Liver (tissue), 9 donors: ENCODE measurements around the gene TMPRSS11A. TPM values are rescaled to one million over a fixed set of nuclear protein-coding genes. Genes with fewer than 3 reads are reported as not detected.

Source experiments
- DNase-seq: peaks from one replicate; pipeline ENCODE4 v3.0.0-alpha.2; 2017; ENCODE audit warnings: low spot score
- H3K27ac ChIP-seq, 2 donors: one replicate each; pipeline ENCODE4 v1.7.0; 2013; ENCODE audit warnings: inconsistent platforms in 2 of 2, low read length in 2 of 2, control low read depth in 1 of 2, low read depth in 1 of 2, mild to moderate bottlenecking in 1 of 2
- H3K27me3 ChIP-seq, 4 donors: one replicate each; pipeline versions ENCODE4 v1.6.1 to v1.7.0; 2013; ENCODE audit warnings: low read length in 3 of 4, inconsistent platforms in 1 of 4, mild to moderate bottlenecking in 1 of 4, moderate library complexity in 1 of 4; ENCODE audit not compliant: control insufficient read depth in 4 of 4, insufficient read depth in 4 of 4
- H3K36me3 ChIP-seq, 4 donors: one replicate each; pipeline versions ENCODE4 v1.6.1 to v1.7.0; 2013; ENCODE audit warnings: low read length in 3 of 4, mild to moderate bottlenecking in 3 of 4, low read depth in 1 of 4, moderate library complexity in 1 of 4; ENCODE audit not compliant: control insufficient read depth in 4 of 4, insufficient read depth in 3 of 4
- H3K4me1 ChIP-seq, 4 donors: one replicate each; pipeline versions ENCODE4 v1.6.1 to v1.7.0; 2013; ENCODE audit warnings: low read length in 3 of 4, mild to moderate bottlenecking in 3 of 4, moderate library complexity in 1 of 4; ENCODE audit not compliant: control insufficient read depth in 4 of 4, insufficient read depth in 4 of 4
- H3K4me3 ChIP-seq, 3 donors: one replicate each; pipeline versions ENCODE4 v1.6.1 to v1.7.0; 2013; ENCODE audit warnings: low read length in 3 of 3, control low read depth in 1 of 3, low read depth in 1 of 3, mild to moderate bottlenecking in 1 of 3
- H3K9ac ChIP-seq, 2 donors: one replicate each; pipeline ENCODE4 v1.7.0; 2013; ENCODE audit warnings: low read length in 2 of 2, mild to moderate bottlenecking in 2 of 2, moderate library complexity in 2 of 2, control low read depth in 1 of 2, low read depth in 1 of 2
- H3K9me3 ChIP-seq, 4 donors: one replicate each; pipeline versions ENCODE4 v1.6.1 to v1.7.0; 2013; ENCODE audit warnings: low read length in 3 of 4; ENCODE audit not compliant: control insufficient read depth in 4 of 4
- CTCF ChIP-seq: fragments of 150-350 bp; IDR thresholded peaks from 2 replicates; pipeline ENCODE4 v1.5.1; 2017; ENCODE audit warnings: improper control_type of control experiment, low read depth, low read length; ENCODE audit not compliant: missing input control
- EGR1 ChIP-seq, 2 donors: IDR thresholded peaks; 2 replicates each; pipeline ENCODE4 v1.6.1; 2016 to 2018; ENCODE audit warnings: antibody characterized with exemption in 2 of 2, low read depth in 2 of 2
- GABPA ChIP-seq, 2 donors: IDR thresholded peaks in 1 of 2; conservative IDR thresholded peaks in 1 of 2; 2 replicates each; pipeline ENCODE4 v1.6.1; 2016; ENCODE audit warnings: antibody characterized with exemption in 2 of 2, mild to moderate bottlenecking in 1 of 2, moderate library complexity in 1 of 2
- HNF4G ChIP-seq: IDR thresholded peaks from 2 replicates; pipeline ENCODE4 v1.6.1; 2016; ENCODE audit warnings: antibody characterized with exemption
- MAX ChIP-seq: IDR thresholded peaks from 2 replicates; pipeline ENCODE4 v1.6.1; 2016; ENCODE audit warnings: antibody characterized with exemption
- NR2F2 ChIP-seq: IDR thresholded peaks from 2 replicates; pipeline ENCODE4 v1.6.1; 2016; ENCODE audit warnings: antibody characterized with exemption
- RAD21 ChIP-seq, 2 donors: IDR thresholded peaks; 2 replicates each; pipeline ENCODE4 v1.6.1; 2016; ENCODE audit warnings: antibody characterized with exemption in 2 of 2, mild to moderate bottlenecking in 2 of 2
- RXRA ChIP-seq, 2 donors: IDR thresholded peaks; 2 replicates each; pipeline ENCODE4 v1.6.1; 2017 to 2018; ENCODE audit warnings: antibody characterized with exemption in 2 of 2, mild to moderate bottlenecking in 1 of 2
- TAF1 ChIP-seq: conservative IDR thresholded peaks from 2 replicates; pipeline ENCODE4 v1.6.1; 2016; ENCODE audit warnings: antibody characterized with exemption, mild to moderate bottlenecking
- YY1 ChIP-seq: IDR thresholded peaks from 2 replicates; pipeline ENCODE4 v1.6.1; 2016; ENCODE audit warnings: antibody characterized with exemption, mild to moderate bottlenecking
- WGBS: extraction: QIAGEN DNeasy Blood & Tissue Kit; methylation state at CpG from one replicate; pipeline ENCODE4 v1.1.7; 2013; 5-methylcytosine and 5-hydroxymethylcytosine counted together
- polyA plus RNA-seq, 2 donors: library from polyadenylated mRNA; stranded (reverse) in 1 of 2; unstranded in 1 of 2; fragments of 200-250 nt in 1 of 2; fragments of >200 nt in 1 of 2; fragmentation: Nextera tagmentation in 1 of 2; extraction: Ambion mirVana in 1 of 2; gene quantifications; one replicate each; pipeline versions ENCODE4 v1.2.1 to v1.2.3, GENCODE V29; 2013 to 2015
- total RNA-seq, 2 donors: library from RNA; depleted of rRNA; stranded (reverse); fragments of >200 nt; gene quantifications; one replicate each; pipeline ENCODE4 v1.2.3, GENCODE V29; 2014
- TF ChIP-seq, protein P1 (sequence below): IDR thresholded peaks from 2 replicates; pipeline ENCODE4 v1.6.1; 2016; ENCODE audit warnings: antibody characterized with exemption, mild to moderate bottlenecking
- TF ChIP-seq, protein P2 (sequence below): IDR thresholded peaks from 2 replicates; pipeline ENCODE4 v1.6.1; 2016; ENCODE audit warnings: antibody characterized with exemption
- TF ChIP-seq, protein P3 (sequence below): IDR thresholded peaks from 2 replicates; pipeline ENCODE4 v1.6.1; 2016; ENCODE audit warnings: antibody characterized with exemption
- donor health status: healthy.
- donor health status: healthy.
- donor health status: healthy.
- donor health status: healthy.
- donor health status: healthy.

TMPRSS11A gene
- total and polyA plus RNA-seq, 4 donors = 0.01 TPM; not detected in 3

- no peaks in the 10 kb centered on the region for H3K9me3 ChIP-seq
- no peak for DNase-seq
- H3K9ac ChIP-seq = no peak overlapping the region
- H3K36me3 ChIP-seq = no peaks in the 10 kb centered on the region
- WGBS = 75% methylated on average over 5 of the region's 5 CpGs
- H3K27me3 ChIP-seq = no peaks in the 10 kb centered on the region
- H3K4me1 ChIP-seq = no peaks in the 10 kb centered on the region
- H3K4me3 ChIP-seq = no peak overlapping the region
- TF ChIP-seq, protein P1, sequence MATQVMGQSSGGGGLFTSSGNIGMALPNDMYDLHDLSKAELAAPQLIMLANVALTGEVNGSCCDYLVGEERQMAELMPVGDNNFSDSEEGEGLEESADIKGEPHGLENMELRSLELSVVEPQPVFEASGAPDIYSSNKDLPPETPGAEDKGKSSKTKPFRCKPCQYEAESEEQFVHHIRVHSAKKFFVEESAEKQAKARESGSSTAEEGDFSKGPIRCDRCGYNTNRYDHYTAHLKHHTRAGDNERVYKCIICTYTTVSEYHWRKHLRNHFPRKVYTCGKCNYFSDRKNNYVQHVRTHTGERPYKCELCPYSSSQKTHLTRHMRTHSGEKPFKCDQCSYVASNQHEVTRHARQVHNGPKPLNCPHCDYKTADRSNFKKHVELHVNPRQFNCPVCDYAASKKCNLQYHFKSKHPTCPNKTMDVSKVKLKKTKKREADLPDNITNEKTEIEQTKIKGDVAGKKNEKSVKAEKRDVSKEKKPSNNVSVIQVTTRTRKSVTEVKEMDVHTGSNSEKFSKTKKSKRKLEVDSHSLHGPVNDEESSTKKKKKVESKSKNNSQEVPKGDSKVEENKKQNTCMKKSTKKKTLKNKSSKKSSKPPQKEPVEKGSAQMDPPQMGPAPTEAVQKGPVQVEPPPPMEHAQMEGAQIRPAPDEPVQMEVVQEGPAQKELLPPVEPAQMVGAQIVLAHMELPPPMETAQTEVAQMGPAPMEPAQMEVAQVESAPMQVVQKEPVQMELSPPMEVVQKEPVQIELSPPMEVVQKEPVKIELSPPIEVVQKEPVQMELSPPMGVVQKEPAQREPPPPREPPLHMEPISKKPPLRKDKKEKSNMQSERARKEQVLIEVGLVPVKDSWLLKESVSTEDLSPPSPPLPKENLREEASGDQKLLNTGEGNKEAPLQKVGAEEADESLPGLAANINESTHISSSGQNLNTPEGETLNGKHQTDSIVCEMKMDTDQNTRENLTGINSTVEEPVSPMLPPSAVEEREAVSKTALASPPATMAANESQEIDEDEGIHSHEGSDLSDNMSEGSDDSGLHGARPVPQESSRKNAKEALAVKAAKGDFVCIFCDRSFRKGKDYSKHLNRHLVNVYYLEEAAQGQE = no peak
- no peak for TF ChIP-seq MAX
- no peak for TF ChIP-seq EGR1 (IDR thresholded peaks at IDR 0.05; ENCODE audit: low read depth in 2 of 2)
- no peak for TF ChIP-seq NR2F2
- no peak for TF ChIP-seq RAD21 (IDR thresholded peaks at IDR 0.05)
- no peak overlapping the region for H3K27ac ChIP-seq
These were observed 47.8 kb downstream of the TMPRSS11A start for GRCh38 chr4:67915400-67915966.

DNA sequence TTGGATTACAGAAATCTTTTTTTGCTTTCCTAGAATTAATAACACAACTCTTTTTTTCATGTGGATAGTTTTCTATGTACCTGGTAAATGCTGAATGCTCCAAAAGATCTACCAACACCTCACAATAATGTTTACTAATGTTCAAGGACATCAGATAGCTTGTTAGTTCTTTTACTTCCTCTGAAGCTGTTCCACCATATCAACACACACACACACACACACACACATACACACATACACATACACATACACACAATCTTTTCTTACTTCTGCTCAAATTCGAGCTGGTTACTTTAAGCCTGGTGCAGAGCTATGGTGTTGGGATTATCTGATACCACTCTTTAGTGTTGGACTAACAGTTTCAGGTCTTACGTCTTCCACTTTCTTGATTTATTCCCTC lies 51.2 kb downstream of the TMPRSS11A start:
- 62% methylated on average over 2 of the region's 2 CpGs for WGBS
- no peak for DNase-seq

More for the DNA sequence above, 51.2 kb downstream of the TMPRSS11A start:
- H3K9me3 ChIP-seq = no peaks in the 10 kb centered on the region
- no peaks in the 10 kb centered on the region for H3K4me1 ChIP-seq
- H3K4me3 ChIP-seq = no peak overlapping the region
- no peaks in the 10 kb centered on the region for H3K36me3 ChIP-seq
- TF ChIP-seq, protein P2, sequence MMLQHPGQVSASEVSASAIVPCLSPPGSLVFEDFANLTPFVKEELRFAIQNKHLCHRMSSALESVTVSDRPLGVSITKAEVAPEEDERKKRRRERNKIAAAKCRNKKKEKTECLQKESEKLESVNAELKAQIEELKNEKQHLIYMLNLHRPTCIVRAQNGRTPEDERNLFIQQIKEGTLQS = no peak
- TF ChIP-seq, protein P1 = no peak
- no peak for TF ChIP-seq TAF1
- TF ChIP-seq, protein P3, sequence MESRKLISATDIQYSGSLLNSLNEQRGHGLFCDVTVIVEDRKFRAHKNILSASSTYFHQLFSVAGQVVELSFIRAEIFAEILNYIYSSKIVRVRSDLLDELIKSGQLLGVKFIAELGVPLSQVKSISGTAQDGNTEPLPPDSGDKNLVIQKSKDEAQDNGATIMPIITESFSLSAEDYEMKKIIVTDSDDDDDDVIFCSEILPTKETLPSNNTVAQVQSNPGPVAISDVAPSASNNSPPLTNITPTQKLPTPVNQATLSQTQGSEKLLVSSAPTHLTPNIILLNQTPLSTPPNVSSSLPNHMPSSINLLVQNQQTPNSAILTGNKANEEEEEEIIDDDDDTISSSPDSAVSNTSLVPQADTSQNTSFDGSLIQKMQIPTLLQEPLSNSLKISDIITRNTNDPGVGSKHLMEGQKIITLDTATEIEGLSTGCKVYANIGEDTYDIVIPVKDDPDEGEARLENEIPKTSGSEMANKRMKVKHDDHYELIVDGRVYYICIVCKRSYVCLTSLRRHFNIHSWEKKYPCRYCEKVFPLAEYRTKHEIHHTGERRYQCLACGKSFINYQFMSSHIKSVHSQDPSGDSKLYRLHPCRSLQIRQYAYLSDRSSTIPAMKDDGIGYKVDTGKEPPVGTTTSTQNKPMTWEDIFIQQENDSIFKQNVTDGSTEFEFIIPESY = no peak
- no peak for TF ChIP-seq HNF4G
- TF ChIP-seq YY1 = no peak
- TF ChIP-seq CTCF = no peak
- no peak for TF ChIP-seq RXRA (IDR thresholded peaks at IDR 0.05)
- TF ChIP-seq EGR1 (IDR thresholded peaks at IDR 0.05; ENCODE audit: low read depth in 2 of 2) = no peak
- TF ChIP-seq GABPA (IDR thresholded peaks at IDR 0.05 in 1 of 2, conservative IDR thresholded peaks at IDR 0.05 in 1 of 2) = no peak
- no peaks in the 10 kb centered on the region for H3K27me3 ChIP-seq
- no peak overlapping the region for H3K27ac ChIP-seq
- no peak overlapping the region for H3K9ac ChIP-seq
